Ovary (tissue), 3 donors: ENCODE measurements around the gene FBXL20.
"Not testable (repeated sequence)": the region's sequence is repeated elsewhere in the genome, so short reads cannot be mapped to it uniquely, and the experiment has no call there.

ENCODE experiments used
- EP300 ChIP-seq: sonication (generic); formaldehyde crosslinking; IDR thresholded peaks from one replicate; pipeline ENCODE4 v1.6.1; 2017; ENCODE audit warnings: antibody characterized with exemption
- POLR2A ChIP-seq: fragments of 450-650 bp; IDR thresholded peaks from one replicate; pipeline ENCODE4 v1.6.1; 2017; ENCODE audit warnings: antibody characterized with exemption, mild to moderate bottlenecking, moderate library complexity
- TF ChIP-seq, protein P1 (sequence below), 3 donors: fragments of 450-650 bp in 2 of 3; fragments of 200-600 bp in 1 of 3; IDR thresholded peaks; one replicate each; pipeline versions ENCODE4 v1.5.1 to v1.8.0; 2016 to 2022; ENCODE audit warnings: antibody characterized with exemption in 3 of 3, mild to moderate bottlenecking in 1 of 3
- donor health status: DM: no; HTN: no; CAD: no.

GRCh38 chr17:39250076-39250475, 151.3 kb downstream of the FBXL20 start:
- TF ChIP-seq, protein P1, sequence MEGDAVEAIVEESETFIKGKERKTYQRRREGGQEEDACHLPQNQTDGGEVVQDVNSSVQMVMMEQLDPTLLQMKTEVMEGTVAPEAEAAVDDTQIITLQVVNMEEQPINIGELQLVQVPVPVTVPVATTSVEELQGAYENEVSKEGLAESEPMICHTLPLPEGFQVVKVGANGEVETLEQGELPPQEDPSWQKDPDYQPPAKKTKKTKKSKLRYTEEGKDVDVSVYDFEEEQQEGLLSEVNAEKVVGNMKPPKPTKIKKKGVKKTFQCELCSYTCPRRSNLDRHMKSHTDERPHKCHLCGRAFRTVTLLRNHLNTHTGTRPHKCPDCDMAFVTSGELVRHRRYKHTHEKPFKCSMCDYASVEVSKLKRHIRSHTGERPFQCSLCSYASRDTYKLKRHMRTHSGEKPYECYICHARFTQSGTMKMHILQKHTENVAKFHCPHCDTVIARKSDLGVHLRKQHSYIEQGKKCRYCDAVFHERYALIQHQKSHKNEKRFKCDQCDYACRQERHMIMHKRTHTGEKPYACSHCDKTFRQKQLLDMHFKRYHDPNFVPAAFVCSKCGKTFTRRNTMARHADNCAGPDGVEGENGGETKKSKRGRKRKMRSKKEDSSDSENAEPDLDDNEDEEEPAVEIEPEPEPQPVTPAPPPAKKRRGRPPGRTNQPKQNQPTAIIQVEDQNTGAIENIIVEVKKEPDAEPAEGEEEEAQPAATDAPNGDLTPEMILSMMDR (IDR thresholded peaks at IDR 0.05): not testable (repeated sequence)
- not testable (repeated sequence) for TF ChIP-seq POLR2A, EP300
